Stimulated activated CD8-positive, alpha-beta memory T cell treated with anti-CD3 and anti-CD28 coated beads, Interleukin-7, amount 100 ng/mL, for 48 hours (primary cell): ENCODE data around the gene TAF3.
A peak's percentile ranks its signal among the peaks of the same experiment; 100 is the strongest.

Source experiments
- DNase-seq, 2 donors: peaks; one replicate each; pipeline ENCODE4 v3.0.0-alpha.2; 2020; ENCODE audit warnings: low read depth in 1 of 2; ENCODE audit errors: extremely low read depth in 1 of 2

TAF3 gene

GRCh38 chr10:8043569-8044306 lies 225.4 kb downstream of the TAF3 start:
- no peak for DNase-seq

DNA sequence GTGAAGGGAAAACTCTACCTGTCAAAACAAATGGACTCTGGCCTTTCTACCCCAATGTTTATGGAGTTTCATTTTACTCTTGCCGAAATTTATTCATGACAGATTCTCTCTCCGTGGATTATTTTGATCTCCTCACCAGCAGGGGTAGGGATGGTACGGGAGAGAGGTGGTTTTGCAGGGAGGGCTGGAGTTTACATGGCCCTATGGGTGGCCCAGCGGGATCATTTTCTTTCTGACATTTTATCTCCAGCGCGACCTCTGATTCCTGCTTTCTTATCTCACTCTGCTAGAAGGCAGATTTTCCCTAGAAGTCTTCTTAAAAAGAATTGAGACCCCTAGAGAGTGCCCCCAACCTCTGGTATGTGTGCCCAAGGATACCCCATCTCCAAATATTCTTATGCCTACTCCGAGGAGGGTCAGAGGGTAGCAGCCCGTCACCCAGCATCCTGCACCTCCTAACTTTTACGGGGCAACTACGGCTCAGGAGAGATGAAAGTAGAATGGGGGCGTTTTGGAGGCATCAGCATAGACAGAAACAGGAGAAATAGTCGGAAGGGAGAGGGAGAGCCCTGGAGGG lies 226.1 kb downstream of the TAF3 start:
- DNase-seq: no peak

DNA sequence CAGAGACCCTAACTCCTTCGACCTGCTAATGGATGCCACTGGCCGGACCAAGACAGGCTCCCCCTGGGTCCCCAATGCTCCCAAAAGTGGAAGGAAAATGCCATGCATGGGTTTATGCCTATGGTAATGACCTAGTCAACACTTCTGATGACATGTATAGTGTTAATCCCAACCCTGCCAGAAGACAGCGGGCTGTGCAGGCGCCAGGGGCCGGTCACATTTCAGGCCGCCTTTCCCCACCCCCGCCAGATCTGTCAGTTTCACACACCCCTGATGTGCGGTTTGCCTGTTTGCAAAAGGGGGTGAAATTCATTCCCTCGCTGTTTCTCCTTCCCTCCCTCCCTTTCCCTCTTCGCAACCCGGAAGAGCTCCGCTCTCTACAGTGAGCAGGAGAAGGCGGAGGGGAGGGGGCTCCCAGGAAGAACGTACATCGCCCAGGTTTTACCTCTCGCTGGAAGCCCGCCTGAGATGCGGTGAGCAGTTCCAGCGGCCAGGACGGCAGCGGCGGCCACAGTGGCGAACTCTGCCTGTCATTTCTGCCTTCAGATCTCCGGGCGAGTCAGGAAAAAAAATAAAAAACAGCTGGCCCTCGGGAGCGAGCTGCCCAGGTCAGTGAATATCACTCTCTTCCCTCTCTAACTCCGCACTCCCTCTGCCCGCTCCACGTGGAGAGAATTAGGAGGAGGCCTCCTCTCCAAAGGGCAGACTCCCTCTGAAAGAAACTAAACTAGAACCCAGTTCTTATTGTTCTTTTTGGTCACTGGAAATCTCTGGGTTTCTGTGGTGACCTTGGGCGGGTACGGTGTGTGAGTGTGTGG lies 226.8 kb downstream of the TAF3 start:
- DNase-seq: no peak

DNA sequence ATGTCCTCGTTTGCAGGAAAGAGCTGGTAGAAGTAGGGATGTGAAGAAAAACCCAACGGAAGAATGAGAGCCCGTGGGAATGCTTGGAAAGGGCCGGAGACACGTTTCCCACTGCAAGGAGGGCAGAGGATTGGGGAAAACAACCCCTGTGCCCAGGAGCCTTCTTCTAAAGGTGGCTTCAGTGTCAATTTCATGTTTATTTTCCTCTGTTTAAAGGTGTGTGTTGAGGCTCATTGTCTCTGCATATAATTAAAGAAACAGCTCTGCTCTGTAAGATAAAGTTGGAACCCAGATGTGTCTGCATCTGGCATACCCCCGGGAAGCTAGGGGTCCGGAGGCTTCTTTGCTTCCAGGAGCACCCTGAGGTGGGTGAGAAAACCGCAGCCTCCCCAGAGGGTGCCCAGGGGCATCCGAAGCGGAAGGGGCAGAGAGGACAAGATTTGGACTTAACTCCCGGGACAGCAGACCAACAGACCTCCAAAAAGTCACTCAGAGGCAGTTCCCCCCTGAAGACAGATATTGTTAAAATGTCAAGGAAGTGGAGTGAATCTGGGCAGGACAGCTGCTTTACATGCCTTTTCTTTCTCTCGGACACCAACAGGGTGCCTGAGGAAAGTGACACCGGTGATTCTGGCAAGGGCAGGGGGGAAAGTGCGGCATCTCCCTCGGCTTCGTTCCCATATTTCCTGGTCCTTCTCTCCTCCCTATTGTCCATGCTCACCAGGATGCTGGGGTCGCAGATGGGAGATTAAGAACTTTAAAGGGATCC lies 227.6 kb downstream of the TAF3 start:
- DNase-seq: no peak

GRCh38 chr10:8047452-8048280 lies 229.4 kb downstream of the TAF3 start:
- DNase-seq: no peak

- DNase-seq: peak in 1 of 2 donors; percentile 57
Observed at GRCh38 chr10:8048281-8049008, 230.1 kb downstream of the TAF3 start.

GRCh38 chr10:8049045-8049864 lies 230.9 kb downstream of the TAF3 start:
- no peak for DNase-seq

- no peak for DNase-seq
Observed at GRCh38 chr10:8049865-8050555, 231.7 kb downstream of the TAF3 start.

- DNase-seq: no peak
Observed at GRCh38 chr10:8050556-8051108, 232.3 kb downstream of the TAF3 start.

GRCh38 chr10:8051109-8051821 lies 233.0 kb downstream of the TAF3 start:
- no peak for DNase-seq

DNA sequence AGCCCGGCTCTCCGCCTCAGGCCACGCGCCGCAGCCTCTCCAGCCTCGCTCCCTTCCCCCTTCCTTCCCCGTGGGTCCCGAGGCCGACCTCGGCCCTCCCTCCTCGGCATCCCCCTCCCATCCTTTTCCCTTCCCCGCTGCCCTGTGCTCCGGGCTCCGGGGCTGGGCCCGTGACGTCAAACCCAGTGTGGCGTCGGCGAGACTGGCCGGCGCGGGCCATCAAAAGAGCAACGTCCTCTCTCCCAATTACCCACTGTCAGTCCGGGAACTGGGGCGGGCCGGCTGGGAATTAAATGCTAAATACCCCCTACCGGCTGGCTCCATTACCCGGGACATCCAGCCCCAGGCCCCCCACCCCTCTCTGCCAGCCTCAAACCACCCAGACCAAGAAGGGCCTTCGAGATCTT lies 233.5 kb downstream of the TAF3 start:
- DNase-seq: no peak

GRCh38 chr10:8052341-8052955 lies 234.1 kb downstream of the TAF3 start:
- no peak for DNase-seq

DNA sequence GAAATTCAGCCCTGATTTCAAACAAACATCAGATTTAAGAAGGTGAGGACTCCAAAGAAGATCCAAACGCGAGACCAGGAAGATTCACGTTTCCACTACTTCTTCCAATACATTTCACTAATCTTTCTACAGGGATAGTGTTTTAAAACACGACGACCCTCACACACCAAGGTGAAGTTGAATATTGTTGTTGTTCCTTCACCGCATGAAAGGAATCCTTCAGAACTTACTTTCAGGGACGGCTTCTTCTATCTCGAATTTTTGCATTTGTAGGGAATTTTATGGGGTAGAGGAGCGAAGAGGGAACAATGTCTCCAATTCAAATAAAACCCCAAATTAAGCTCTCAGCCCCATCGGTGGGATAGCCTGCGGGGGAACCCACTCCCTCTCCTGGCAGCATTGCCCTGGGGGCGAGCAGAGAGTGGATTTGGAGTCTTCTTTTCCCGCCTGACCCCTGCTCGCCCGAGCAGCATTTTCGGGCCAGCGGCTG lies 234.7 kb downstream of the TAF3 start:
- no peak for DNase-seq

GRCh38 chr10:8053446-8054243 lies 235.3 kb downstream of the TAF3 start:
- DNase-seq: peak; percentile 87 to 91

GRCh38 chr10:8054244-8054493 lies 235.9 kb downstream of the TAF3 start:
- DNase-seq: no peak
